Neural progenitor cell (in vitro differentiated cells): ENCODE data around the gene SF3B2. TPM values are rescaled to one million over a fixed set of nuclear protein-coding genes. Genes with fewer than 3 reads are reported as not detected.

ENCODE experiments used
- DNase-seq: peaks from one replicate; pipeline ENCODE4 v3.0.0-alpha.2; 2016; ENCODE audit warnings: low spot score
- H2AFZ ChIP-seq: fragments of 200-600 bp; sonication (generic); replicated peaks from 2 replicates; pipeline ENCODE4 v1.6.1; 2016; ENCODE audit warnings: antibody characterized with exemption
- H3F3A ChIP-seq: fragments of 200-600 bp; sonication (generic); 2 replicates; pipeline ENCODE4 v1.6.1; 2016; ENCODE audit warnings: antibody characterized with exemption, low read depth
- H3K27ac ChIP-seq: fragments of 200-600 bp; sonication (generic); 2 replicates; pipeline ENCODE4 v1.5.1; 2016; ENCODE audit warnings: mild to moderate bottlenecking
- H3K27me3 ChIP-seq: fragments of 200-600 bp; sonication (generic); 2 replicates; pipeline ENCODE4 v1.6.1; 2016; ENCODE audit warnings: mild to moderate bottlenecking, moderate library complexity
- H3K36me3 ChIP-seq: fragments of 200-600 bp; sonication (generic); 2 replicates; pipeline ENCODE4 v1.5.1; 2016
- H3K4me1 ChIP-seq: fragments of 200-600 bp; sonication (generic); 2 replicates; pipeline ENCODE4 v1.6.1; 2016; ENCODE audit warnings: mixed run types
- H3K4me2 ChIP-seq: fragments of 200-600 bp; sonication (generic); 2 replicates; pipeline ENCODE4 v1.6.1; 2016
- H3K4me3 ChIP-seq: fragments of 200-600 bp; sonication (generic); 2 replicates; pipeline ENCODE4 v1.5.1; 2016
- H3K79me2 ChIP-seq: fragments of 200-600 bp; sonication (generic); 2 replicates; pipeline ENCODE4 v1.6.1; 2016; ENCODE audit warnings: low read depth
- H3K9ac ChIP-seq: fragments of 200-600 bp; sonication (generic); 2 replicates; pipeline ENCODE4 v1.6.1; 2016
- H3K9me3 ChIP-seq: fragments of 200-600 bp; sonication (generic); 2 replicates; pipeline ENCODE4 v1.5.1; 2016; ENCODE audit warnings: low read depth
- H4K20me1 ChIP-seq: fragments of 200-600 bp; sonication (generic); 2 replicates; pipeline ENCODE4 v1.6.1; 2016; ENCODE audit warnings: low read depth
- H3K27ac Mint-ChIP-seq: 3 replicates; pipeline ENCODE4 v1.8.0; 2021; ENCODE audit warnings: mixed read lengths
- H3K27me3 Mint-ChIP-seq: 2 replicates; pipeline ENCODE4 v1.8.0; 2022; ENCODE audit warnings: low read depth, mild to moderate bottlenecking, inconsistent platforms, moderate library complexity, mixed read lengths; ENCODE audit not compliant: insufficient read depth
- H3K36me3 Mint-ChIP-seq: 3 replicates; pipeline ENCODE4 v1.8.0; 2021; ENCODE audit warnings: mixed read lengths
- H3K4me1 Mint-ChIP-seq: 3 replicates; pipeline ENCODE4 v1.8.0; 2021; ENCODE audit warnings: mixed read lengths
- H3K4me3 Mint-ChIP-seq: 3 replicates; pipeline ENCODE4 v1.8.0; 2021; ENCODE audit warnings: mild to moderate bottlenecking, moderate library complexity, mixed read lengths
- H3K9me3 Mint-ChIP-seq: 3 replicates; pipeline ENCODE4 v1.8.0; 2020; ENCODE audit warnings: mixed read lengths
- CTCF ChIP-seq: fragments of 200-600 bp; sonication (generic); IDR thresholded peaks from 2 replicates; pipeline ENCODE4 v1.5.1; 2017; ENCODE audit warnings: antibody characterized with exemption, mild to moderate bottlenecking
- EZH2 ChIP-seq: fragments of 200-600 bp; sonication (generic); IDR thresholded peaks from 2 replicates; pipeline ENCODE4 v1.6.1; 2017; ENCODE audit warnings: antibody characterized with exemption, mild to moderate bottlenecking, moderate library complexity
- EZH2phosphoT487 ChIP-seq: fragments of 200-600 bp; sonication (generic); IDR thresholded peaks from 2 replicates; pipeline ENCODE4 v1.6.1; 2017; ENCODE audit warnings: antibody characterized with exemption
- total RNA-seq: library from RNA; depleted of rRNA; stranded (reverse); fragments of >200 nt; gene quantifications from 2 replicates; pipeline ENCODE4 v1.2.3, GENCODE V29; 2015; ENCODE audit warnings: low replicate concordance

The SF3B2 gene
- total RNA-seq, 1 donor from 2014 or later: 198 TPM

- Histone ChIP-seq H3K79me2 (peaks cover 33% of the 10 kb centered on the region), H3K9me3 (no peaks in the 10 kb centered on the region), H3F3A (peaks cover 4% of the 10 kb centered on the region), H2AFZ (no peak overlapping the region), H3K27me3 (no peaks in the 10 kb centered on the region), H3K27ac (no peak overlapping the region), H4K20me1 (peaks cover 14% of the 10 kb centered on the region), H3K4me2 (no peak overlapping the region), H3K4me1 (peaks cover 6% of the 10 kb centered on the region), H3K36me3 (peaks cover 6% of the 10 kb centered on the region), H3K9ac (no peak overlapping the region), H3K4me3 (no peak overlapping the region)
- no peak overlapping the region for H3K27ac Mint-ChIP-seq
- H3K4me3 Mint-ChIP-seq: no peak overlapping the region
- TF ChIP-seq EZH2 (no peak), EZH2phosphoT487 (no peak), CTCF (no peak)
- H3K4me1 Mint-ChIP-seq: peaks cover 12% of the 10 kb centered on the region
- no peaks in the 10 kb centered on the region for H3K9me3 Mint-ChIP-seq
- peaks cover 5% of the 10 kb centered on the region for H3K27me3 Mint-ChIP-seq
- peaks cover 45% of the 10 kb centered on the region for H3K36me3 Mint-ChIP-seq
- DNase-seq: no peak
Measured at GRCh38 chr11:66056501-66056900, 4.3 kb downstream of the SF3B2 start.

- DNase-seq: no peak
- Histone ChIP-seq H4K20me1 (peaks cover 3% of the 10 kb centered on the region), H3K36me3 (peaks cover 24% of the 10 kb centered on the region), H3K4me2 (no peak overlapping the region), H3K4me3 (no peak overlapping the region), H3K9me3 (no peaks in the 10 kb centered on the region), H2AFZ (no peak overlapping the region), H3K9ac (no peak overlapping the region), H3F3A (peaks cover 15% of the 10 kb centered on the region), H3K4me1 (no peaks in the 10 kb centered on the region), H3K27ac (no peak overlapping the region), H3K79me2 (peaks cover 3% of the 10 kb centered on the region), H3K27me3 (no peaks in the 10 kb centered on the region)
- Mint-ChIP-seq H3K27ac (no peak overlapping the region), H3K27me3 (peaks cover 5% of the 10 kb centered on the region), H3K9me3 (no peaks in the 10 kb centered on the region), H3K4me1 (no peaks in the 10 kb centered on the region), H3K36me3 (peaks cover 62% of the 10 kb centered on the region), H3K4me3 (no peak overlapping the region)
- TF ChIP-seq EZH2phosphoT487 (no peak), CTCF (no peak), EZH2 (no peak)
Measured at GRCh38 chr11:66059966-66060680, 8.0 kb downstream of the SF3B2 start.

GRCh38 chr11:66061268-66061667 lies 9.1 kb downstream of the SF3B2 start:
- Histone ChIP-seq H3K79me2 (no peaks in the 10 kb centered on the region), H3K4me2 (no peak overlapping the region), H3K36me3 (peaks cover 22% of the 10 kb centered on the region), H3K4me1 (no peaks in the 10 kb centered on the region), H3F3A (peaks cover 18% of the 10 kb centered on the region), H3K9me3 (no peaks in the 10 kb centered on the region), H3K27me3 (no peaks in the 10 kb centered on the region), H3K4me3 (no peak overlapping the region), H3K9ac (no peak overlapping the region), H2AFZ (no peak overlapping the region), H3K27ac (no peak overlapping the region), H4K20me1 (peaks cover 4% of the 10 kb centered on the region)
- no peak for DNase-seq
- H3K4me1 Mint-ChIP-seq: no peaks in the 10 kb centered on the region
- no peak for TF ChIP-seq EZH2
- no peak for TF ChIP-seq CTCF
- no peak for TF ChIP-seq EZH2phosphoT487
- peaks cover 8% of the 10 kb centered on the region for H3K27me3 Mint-ChIP-seq
- H3K36me3 Mint-ChIP-seq: peaks cover 63% of the 10 kb centered on the region
- H3K4me3 Mint-ChIP-seq: no peak overlapping the region
- H3K27ac Mint-ChIP-seq: no peak overlapping the region
- no peaks in the 10 kb centered on the region for H3K9me3 Mint-ChIP-seq
